Prostate gland (tissue), 2 donors: ENCODE results near the gene NEMF.
"Not testable (repeated sequence)": the region's sequence is repeated elsewhere in the genome, so short reads cannot be mapped to it uniquely, and the experiment has no call there.

ENCODE experiments used
- CTCF ChIP-seq, 4 experiments: fragments of 200-600 bp in 2 of 4; fragments of 450-650 bp in 2 of 4; sonication (generic) in 2 of 4; IDR thresholded peaks; 1 replicate in 3 of 4; 2 replicates in 1 of 4; pipeline ENCODE4 v1.5.1; 2016 to 2019; ENCODE audit warnings: antibody characterized with exemption in 4 of 4, mild to moderate bottlenecking in 2 of 4, moderate library complexity in 2 of 4
- POLR2A ChIP-seq: fragments of 450-650 bp; IDR thresholded peaks from one replicate; pipeline ENCODE4 v1.6.1; 2016; ENCODE audit warnings: antibody characterized with exemption, mild to moderate bottlenecking

- not testable (repeated sequence) for TF ChIP-seq CTCF (IDR thresholded peaks at IDR 0.05); POLR2A
Measured at GRCh38 chr14:49735669-49736068, 116.9 kb downstream of the NEMF start.
